HCT116 (cell line): ENCODE measurements around the gene FCGR3A.
"Not testable (repeated sequence)": the region's sequence is repeated elsewhere in the genome, so short reads cannot be mapped to it uniquely, and the experiment has no call there.

ENCODE experiments used
- CEBPB ChIP-seq: IDR thresholded peaks from 2 replicates; pipeline ENCODE4 v1.6.1; 2012; ENCODE audit warnings: low read depth
- CTCF ChIP-seq, 3 experiments: fragments of 200-600 bp in 1 of 3; sonication (generic) in 1 of 3; IDR thresholded peaks in 2 of 3; conservative IDR thresholded peaks in 1 of 3; 2 replicates each; pipeline ENCODE4 v1.5.1; 2012 to 2017; ENCODE audit warnings: low read depth in 2 of 3, low read length in 2 of 3, antibody characterized with exemption in 1 of 3, borderline replicate concordance in 1 of 3, control low read depth in 1 of 3, mild to moderate bottlenecking in 1 of 3, mixed read lengths in 1 of 3, mixed run types in 1 of 3, moderate library complexity in 1 of 3; ENCODE audit not compliant: insufficient read depth in 1 of 3
- EZH2 ChIP-seq: fragments of 200-600 bp; sonication (generic); IDR thresholded peaks from 2 replicates; pipeline ENCODE4 v1.6.1; 2017; ENCODE audit warnings: antibody characterized with exemption, mixed run types
- POLR2A ChIP-seq: IDR thresholded peaks from 2 replicates; pipeline ENCODE4 v1.7.0; 2011; ENCODE audit warnings: borderline replicate concordance; ENCODE audit not compliant: insufficient read depth, insufficient read length; ENCODE audit errors: extremely low read depth
- POLR2AphosphoS5 ChIP-seq: IDR thresholded peaks from 2 replicates; pipeline ENCODE4 v1.6.1; 2011; ENCODE audit warnings: mild to moderate bottlenecking, low read depth, low read length, moderate library complexity
- REST ChIP-seq: IDR thresholded peaks from 2 replicates; pipeline ENCODE4 v1.6.1; 2012; ENCODE audit warnings: low read depth
- SP1 ChIP-seq: IDR thresholded peaks from 2 replicates; pipeline ENCODE4 v1.6.1; 2012; ENCODE audit warnings: low read depth
- TCF7L2 ChIP-seq: IDR thresholded peaks from 2 replicates; pipeline ENCODE4 v1.7.0; 2011; ENCODE audit warnings: borderline replicate concordance, inconsistent platforms; ENCODE audit not compliant: insufficient read depth, insufficient read length; ENCODE audit errors: extremely low read depth

- TF ChIP-seq EZH2; CTCF (IDR thresholded peaks at IDR 0.05 in 2 of 3, conservative IDR thresholded peaks at IDR 0.05 in 1 of 3; ENCODE audit: borderline replicate concordance in 1 of 3, insufficient read depth in 1 of 3, low read depth in 2 of 3, low read length in 2 of 3); CEBPB; POLR2AphosphoS5; POLR2A; TCF7L2; REST; SP1: not testable (repeated sequence)
Observed at GRCh38 chr1:161588596-161588995, 39.0 kb upstream of the FCGR3A start.
